ENCODE results near the gene FAM20C. TPM values are rescaled to one million over a fixed set of nuclear protein-coding genes. Genes with fewer than 3 reads are reported as not detected.

The FAM20C gene
- total and polyA plus RNA-seq, 2 of the 8 experiments (the other 6 are each of a cell fraction or from before 2014, with no cell fraction given), result 9.5 to 34.8 TPM

DNA sequence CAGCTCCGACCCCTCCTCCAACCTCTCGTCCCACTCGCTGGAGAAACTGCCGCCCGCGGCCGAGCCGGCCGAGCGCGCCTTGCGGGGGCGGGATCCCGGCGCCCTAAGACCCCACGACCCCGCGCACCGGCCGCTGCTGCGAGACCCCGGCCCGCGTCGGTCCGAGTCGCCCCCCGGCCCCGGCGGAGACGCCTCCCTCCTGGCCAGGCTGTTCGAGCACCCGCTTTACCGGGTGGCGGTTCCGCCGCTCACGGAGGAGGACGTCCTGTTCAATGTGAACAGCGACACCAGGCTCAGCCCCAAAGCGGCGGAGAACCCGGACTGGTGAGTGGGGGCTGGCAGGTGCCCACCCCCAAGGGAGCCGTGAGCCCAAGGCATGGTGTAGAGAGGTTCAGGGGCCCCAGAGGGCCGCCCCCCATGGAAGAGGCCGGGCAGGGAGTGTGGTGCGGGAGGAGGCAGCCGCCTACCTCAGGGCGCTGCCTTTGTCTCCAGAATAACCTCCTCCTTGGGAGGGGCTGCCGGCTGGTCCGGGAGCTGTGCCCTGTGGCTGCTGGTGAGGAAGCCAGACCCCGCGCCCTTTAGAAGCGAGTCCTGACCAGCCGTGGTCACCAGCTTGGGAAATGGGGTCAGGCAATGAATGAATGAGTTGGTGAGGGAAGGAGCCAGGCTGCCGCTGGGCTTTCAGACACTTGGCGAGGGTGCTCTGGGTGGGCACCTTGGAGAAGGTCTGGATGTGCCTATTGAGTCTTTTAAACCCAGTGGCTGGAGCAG lies 1.3 kb downstream of the FAM20C start (continued):
- TF ChIP-seq, protein P1, sequence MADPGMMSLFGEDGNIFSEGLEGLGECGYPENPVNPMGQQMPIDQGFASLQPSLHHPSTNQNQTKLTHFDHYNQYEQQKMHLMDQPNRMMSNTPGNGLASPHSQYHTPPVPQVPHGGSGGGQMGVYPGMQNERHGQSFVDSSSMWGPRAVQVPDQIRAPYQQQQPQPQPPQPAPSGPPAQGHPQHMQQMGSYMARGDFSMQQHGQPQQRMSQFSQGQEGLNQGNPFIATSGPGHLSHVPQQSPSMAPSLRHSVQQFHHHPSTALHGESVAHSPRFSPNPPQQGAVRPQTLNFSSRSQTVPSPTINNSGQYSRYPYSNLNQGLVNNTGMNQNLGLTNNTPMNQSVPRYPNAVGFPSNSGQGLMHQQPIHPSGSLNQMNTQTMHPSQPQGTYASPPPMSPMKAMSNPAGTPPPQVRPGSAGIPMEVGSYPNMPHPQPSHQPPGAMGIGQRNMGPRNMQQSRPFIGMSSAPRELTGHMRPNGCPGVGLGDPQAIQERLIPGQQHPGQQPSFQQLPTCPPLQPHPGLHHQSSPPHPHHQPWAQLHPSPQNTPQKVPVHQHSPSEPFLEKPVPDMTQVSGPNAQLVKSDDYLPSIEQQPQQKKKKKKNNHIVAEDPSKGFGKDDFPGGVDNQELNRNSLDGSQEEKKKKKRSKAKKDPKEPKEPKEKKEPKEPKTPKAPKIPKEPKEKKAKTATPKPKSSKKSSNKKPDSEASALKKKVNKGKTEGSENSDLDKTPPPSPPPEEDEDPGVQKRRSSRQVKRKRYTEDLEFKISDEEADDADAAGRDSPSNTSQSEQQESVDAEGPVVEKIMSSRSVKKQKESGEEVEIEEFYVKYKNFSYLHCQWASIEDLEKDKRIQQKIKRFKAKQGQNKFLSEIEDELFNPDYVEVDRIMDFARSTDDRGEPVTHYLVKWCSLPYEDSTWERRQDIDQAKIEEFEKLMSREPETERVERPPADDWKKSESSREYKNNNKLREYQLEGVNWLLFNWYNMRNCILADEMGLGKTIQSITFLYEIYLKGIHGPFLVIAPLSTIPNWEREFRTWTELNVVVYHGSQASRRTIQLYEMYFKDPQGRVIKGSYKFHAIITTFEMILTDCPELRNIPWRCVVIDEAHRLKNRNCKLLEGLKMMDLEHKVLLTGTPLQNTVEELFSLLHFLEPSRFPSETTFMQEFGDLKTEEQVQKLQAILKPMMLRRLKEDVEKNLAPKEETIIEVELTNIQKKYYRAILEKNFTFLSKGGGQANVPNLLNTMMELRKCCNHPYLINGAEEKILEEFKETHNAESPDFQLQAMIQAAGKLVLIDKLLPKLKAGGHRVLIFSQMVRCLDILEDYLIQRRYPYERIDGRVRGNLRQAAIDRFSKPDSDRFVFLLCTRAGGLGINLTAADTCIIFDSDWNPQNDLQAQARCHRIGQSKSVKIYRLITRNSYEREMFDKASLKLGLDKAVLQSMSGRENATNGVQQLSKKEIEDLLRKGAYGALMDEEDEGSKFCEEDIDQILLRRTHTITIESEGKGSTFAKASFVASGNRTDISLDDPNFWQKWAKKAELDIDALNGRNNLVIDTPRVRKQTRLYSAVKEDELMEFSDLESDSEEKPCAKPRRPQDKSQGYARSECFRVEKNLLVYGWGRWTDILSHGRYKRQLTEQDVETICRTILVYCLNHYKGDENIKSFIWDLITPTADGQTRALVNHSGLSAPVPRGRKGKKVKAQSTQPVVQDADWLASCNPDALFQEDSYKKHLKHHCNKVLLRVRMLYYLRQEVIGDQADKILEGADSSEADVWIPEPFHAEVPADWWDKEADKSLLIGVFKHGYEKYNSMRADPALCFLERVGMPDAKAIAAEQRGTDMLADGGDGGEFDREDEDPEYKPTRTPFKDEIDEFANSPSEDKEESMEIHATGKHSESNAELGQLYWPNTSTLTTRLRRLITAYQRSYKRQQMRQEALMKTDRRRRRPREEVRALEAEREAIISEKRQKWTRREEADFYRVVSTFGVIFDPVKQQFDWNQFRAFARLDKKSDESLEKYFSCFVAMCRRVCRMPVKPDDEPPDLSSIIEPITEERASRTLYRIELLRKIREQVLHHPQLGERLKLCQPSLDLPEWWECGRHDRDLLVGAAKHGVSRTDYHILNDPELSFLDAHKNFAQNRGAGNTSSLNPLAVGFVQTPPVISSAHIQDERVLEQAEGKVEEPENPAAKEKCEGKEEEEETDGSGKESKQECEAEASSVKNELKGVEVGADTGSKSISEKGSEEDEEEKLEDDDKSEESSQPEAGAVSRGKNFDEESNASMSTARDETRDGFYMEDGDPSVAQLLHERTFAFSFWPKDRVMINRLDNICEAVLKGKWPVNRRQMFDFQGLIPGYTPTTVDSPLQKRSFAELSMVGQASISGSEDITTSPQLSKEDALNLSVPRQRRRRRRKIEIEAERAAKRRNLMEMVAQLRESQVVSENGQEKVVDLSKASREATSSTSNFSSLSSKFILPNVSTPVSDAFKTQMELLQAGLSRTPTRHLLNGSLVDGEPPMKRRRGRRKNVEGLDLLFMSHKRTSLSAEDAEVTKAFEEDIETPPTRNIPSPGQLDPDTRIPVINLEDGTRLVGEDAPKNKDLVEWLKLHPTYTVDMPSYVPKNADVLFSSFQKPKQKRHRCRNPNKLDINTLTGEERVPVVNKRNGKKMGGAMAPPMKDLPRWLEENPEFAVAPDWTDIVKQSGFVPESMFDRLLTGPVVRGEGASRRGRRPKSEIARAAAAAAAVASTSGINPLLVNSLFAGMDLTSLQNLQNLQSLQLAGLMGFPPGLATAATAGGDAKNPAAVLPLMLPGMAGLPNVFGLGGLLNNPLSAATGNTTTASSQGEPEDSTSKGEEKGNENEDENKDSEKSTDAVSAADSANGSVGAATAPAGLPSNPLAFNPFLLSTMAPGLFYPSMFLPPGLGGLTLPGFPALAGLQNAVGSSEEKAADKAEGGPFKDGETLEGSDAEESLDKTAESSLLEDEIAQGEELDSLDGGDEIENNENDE (IDR thresholded peaks at IDR 0.05; ENCODE audit: insufficient replicate concordance, low read length), result no peak
- TF ChIP-seq SP4 (IDR thresholded peaks at IDR 0.05; ENCODE audit: low read length) (no peak), POLR2A (IDR thresholded peaks at IDR 0.05; ENCODE audit: control extremely low read depth in 1 of 2, low read depth in 2 of 2, low read length in 2 of 2) (no peak), MAFK (IDR thresholded peaks at IDR 0.05; ENCODE audit: low read depth, low read length) (no peak), POU5F1 (IDR thresholded peaks at IDR 0.05; ENCODE audit: low read depth, low read length) (no peak), SUZ12 (IDR thresholded peaks at IDR 0.05; ENCODE audit: low read length) (peak; percentile 26; the same call in 1 of the 2 replicates)
